ENCODE measurements around the gene SPATA32. TPM values are rescaled to one million over a fixed set of nuclear protein-coding genes. Genes with fewer than 3 reads are reported as not detected.
"Not testable (repeated sequence)": the region's sequence is repeated elsewhere in the genome, so short reads cannot be mapped to it uniquely, and the experiment has no call there.

The SPATA32 gene
- total and polyA plus RNA-seq, 9 donors = 0.12 TPM; not detected in 8

GRCh38 chr17:45255358-45255757 is 6.5 kb downstream of the SPATA32 start:
- H3K27me3 ChIP-seq = no peaks in the 10 kb centered on the region
- no peaks in the 10 kb centered on the region for H3K4me1 ChIP-seq (ENCODE audit: insufficient read depth)
- H3K27ac ChIP-seq = no peak overlapping the region
- H3K9me3 ChIP-seq = no peaks in the 10 kb centered on the region
- intact Hi-C loops (cut with DNase I) = no loop called here
- DNase-seq = no peak
- no peak for TF ChIP-seq CTCF (IDR thresholded peaks at IDR 0.05)
- no peak for TF ChIP-seq POLR2A (IDR thresholded peaks at IDR 0.05)
- TF ChIP-seq EP300 (IDR thresholded peaks at IDR 0.05) = no peak
- no peak overlapping the region for H3K4me3 ChIP-seq
- no peaks in the 10 kb centered on the region for H3K36me3 ChIP-seq
- 94 to 96% (median 94%) methylated on average over 8 of the region's 8 CpGs for WGBS, 3 donors

- TF ChIP-seq EP300 (IDR thresholded peaks at IDR 0.05) (no peak), POLR2A (IDR thresholded peaks at IDR 0.05) (no peak)
Observed at GRCh38 chr17:45253879-45254278, 8.0 kb downstream of the SPATA32 start.

GRCh38 chr17:45253237-45253636 is 8.7 kb downstream of the SPATA32 start:
- H3K4me1 ChIP-seq (ENCODE audit: insufficient read depth); H3K27ac ChIP-seq; H3K9me3 ChIP-seq; H3K27me3 ChIP-seq; DNase-seq; intact Hi-C loops (cut with DNase I); H3K36me3 ChIP-seq; H3K4me3 ChIP-seq: not testable (repeated sequence)
- WGBS, 3 donors = 90 to 94% (median 91%) methylated on average over 7 of the region's 7 CpGs

More at GRCh38 chr17:45253879-45254278, 8.0 kb downstream of the SPATA32 start:
- no peaks in the 10 kb centered on the region for H3K9me3 ChIP-seq
- H3K27ac ChIP-seq = no peak overlapping the region
- no peaks in the 10 kb centered on the region for H3K27me3 ChIP-seq
- intact Hi-C loops (cut with DNase I) = no loop called here
- DNase-seq = no peak
- 90 to 97% (median 92%) methylated on average over 4 of the region's 4 CpGs for WGBS, 3 donors
- H3K4me1 ChIP-seq (ENCODE audit: insufficient read depth) = no peaks in the 10 kb centered on the region
- H3K4me3 ChIP-seq = no peak overlapping the region
- no peaks in the 10 kb centered on the region for H3K36me3 ChIP-seq

- no peak for TF ChIP-seq CTCF (IDR thresholded peaks at IDR 0.05)
- no peak for TF ChIP-seq EP300 (IDR thresholded peaks at IDR 0.05)
- TF ChIP-seq POLR2A (IDR thresholded peaks at IDR 0.05) = no peak
Observed at GRCh38 chr17:45251931-45252330, 10.0 kb downstream of the SPATA32 start.

GRCh38 chr17:45248132-45248957 is 13.5 kb downstream of the SPATA32 start:
- H3K27ac ChIP-seq = no peak overlapping the region
- WGBS, 3 donors = 18 to 26% (median 22%) methylated on average over 23 to 39 of the region's 39 CpGs
- H3K4me3 ChIP-seq = peak overlapping the region; percentile 34
- peak in 1 of 5 donors; percentile 60 for DNase-seq
- no peaks in the 10 kb centered on the region for H3K27me3 ChIP-seq
- TF ChIP-seq EP300 (IDR thresholded peaks at IDR 0.05) = no peak
- TF ChIP-seq POLR2A (IDR thresholded peaks at IDR 0.05) = no peak
- TF ChIP-seq CTCF (IDR thresholded peaks at IDR 0.05) = no peak
- H3K4me1 ChIP-seq (ENCODE audit: insufficient read depth) = peaks cover 7% of the 10 kb centered on the region
- intact Hi-C loops (cut with DNase I) = no loop called here
- no peaks in the 10 kb centered on the region for H3K36me3 ChIP-seq
- H3K9me3 ChIP-seq = no peaks in the 10 kb centered on the region

More at GRCh38 chr17:45251931-45252330, 10.0 kb downstream of the SPATA32 start:
- no peak for DNase-seq
- Histone ChIP-seq H3K27ac (no peak overlapping the region), H3K4me1 (ENCODE audit: insufficient read depth) (peaks cover 3% of the 10 kb centered on the region), H3K36me3 (no peaks in the 10 kb centered on the region), H3K27me3 (no peaks in the 10 kb centered on the region), H3K4me3 (no peak overlapping the region), H3K9me3 (no peaks in the 10 kb centered on the region)
- 24 to 44% (median 38%) methylated on average over 7 of the region's 7 CpGs for WGBS, 3 donors
- intact Hi-C loops (cut with DNase I) = no loop called here

All from ovary (tissue), 9 donors.